B cell (primary cell): Measurements from ENCODE around the gene GNG2.

ENCODE experiments used
- CTCF ChIP-seq: fragments of 200-600 bp; IDR thresholded peaks from one replicate; pipeline ENCODE4 v1.8.0; 2022; ENCODE audit warnings: antibody characterized with exemption, mild to moderate bottlenecking
- EZH2 ChIP-seq: IDR thresholded peaks from 2 replicates; pipeline ENCODE4 v1.6.1; 2012; ENCODE audit warnings: borderline replicate concordance, low read depth, mild to moderate bottlenecking, moderate library complexity, low read length; ENCODE audit not compliant: insufficient read depth, poor library complexity, severe bottlenecking

DNA sequence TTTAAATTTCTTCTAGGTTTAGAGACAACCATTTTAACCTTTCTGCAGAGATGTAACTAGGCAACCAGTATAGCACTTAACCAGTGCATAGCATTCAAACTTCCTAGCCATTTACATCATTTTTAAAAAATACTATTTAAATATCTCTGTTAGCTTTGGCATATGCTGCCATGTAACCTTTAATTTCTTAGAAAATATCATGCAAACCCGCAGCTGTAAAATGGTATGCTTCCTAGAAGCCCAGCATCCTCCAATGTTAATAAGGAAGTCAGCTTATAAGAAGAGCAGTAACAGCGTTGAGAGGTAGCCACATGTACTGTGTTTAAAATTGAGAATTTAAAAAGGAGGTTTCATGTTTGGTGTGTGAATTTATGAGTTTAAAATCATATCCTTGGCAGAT lies 22.8 kb downstream of the GNG2 start:
- TF ChIP-seq CTCF (no peak), EZH2 (no peak)
